ENCODE data around the gene ECE1.
A peak's percentile ranks its signal among the peaks of the same experiment; 100 is the strongest.

The ECE1 gene

DNA sequence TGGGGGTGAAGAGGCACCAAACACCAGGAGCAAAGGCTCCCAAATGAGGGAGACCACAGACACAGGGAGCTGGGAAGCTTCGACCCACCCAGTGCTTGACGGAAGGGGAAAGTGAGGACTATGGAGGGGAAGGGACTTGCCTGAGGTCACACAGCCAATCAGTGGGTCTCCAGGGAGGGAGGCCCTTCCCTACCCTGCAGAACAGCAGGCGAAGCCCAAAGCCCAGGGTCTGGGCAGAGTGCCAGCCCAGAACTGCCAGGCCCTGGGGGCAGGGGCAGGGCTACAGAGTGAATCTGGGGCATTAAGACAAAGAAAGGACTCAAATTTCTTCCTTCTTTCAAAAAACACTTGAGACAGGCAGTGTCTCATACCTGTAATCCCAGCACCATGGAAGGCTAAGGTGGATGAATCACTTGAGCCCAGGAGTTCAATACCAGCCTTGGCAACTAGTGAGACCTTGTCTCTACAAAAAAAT, 45.5 kb upstream of the ECE1 start:
- H3K27ac ChIP-seq = peak overlapping the region; percentile 97

DNA sequence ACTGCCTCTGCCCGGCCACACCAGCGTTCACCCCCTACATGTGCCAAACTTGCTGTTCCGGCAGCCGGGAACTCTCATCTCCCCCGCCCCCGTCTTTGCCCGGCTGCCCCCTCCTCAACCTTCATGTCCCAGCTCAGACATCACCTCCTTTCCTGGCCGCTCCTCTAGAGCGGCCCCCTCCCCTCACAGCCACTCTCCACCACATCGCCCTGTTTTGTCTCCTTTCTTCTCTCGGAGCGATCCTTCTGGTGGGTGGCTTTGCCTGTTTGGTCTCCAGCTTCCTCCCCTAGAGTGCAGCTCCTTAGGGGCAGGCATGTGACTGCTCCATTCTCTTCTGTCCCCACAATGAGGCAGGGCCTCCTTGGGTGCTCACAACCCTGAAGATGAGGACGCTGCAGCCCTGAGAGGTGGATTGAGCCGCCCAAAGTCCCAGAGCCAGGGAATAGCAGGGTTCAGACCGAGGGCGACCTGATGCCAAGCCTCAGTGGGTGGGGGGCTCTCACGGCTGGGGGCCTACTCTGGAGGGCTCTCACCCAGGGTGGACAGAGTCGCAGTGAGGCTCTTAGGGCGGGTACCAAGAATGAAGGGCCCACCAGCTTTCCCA, 44.9 kb upstream of the ECE1 start:
- TF ChIP-seq, protein P1, sequence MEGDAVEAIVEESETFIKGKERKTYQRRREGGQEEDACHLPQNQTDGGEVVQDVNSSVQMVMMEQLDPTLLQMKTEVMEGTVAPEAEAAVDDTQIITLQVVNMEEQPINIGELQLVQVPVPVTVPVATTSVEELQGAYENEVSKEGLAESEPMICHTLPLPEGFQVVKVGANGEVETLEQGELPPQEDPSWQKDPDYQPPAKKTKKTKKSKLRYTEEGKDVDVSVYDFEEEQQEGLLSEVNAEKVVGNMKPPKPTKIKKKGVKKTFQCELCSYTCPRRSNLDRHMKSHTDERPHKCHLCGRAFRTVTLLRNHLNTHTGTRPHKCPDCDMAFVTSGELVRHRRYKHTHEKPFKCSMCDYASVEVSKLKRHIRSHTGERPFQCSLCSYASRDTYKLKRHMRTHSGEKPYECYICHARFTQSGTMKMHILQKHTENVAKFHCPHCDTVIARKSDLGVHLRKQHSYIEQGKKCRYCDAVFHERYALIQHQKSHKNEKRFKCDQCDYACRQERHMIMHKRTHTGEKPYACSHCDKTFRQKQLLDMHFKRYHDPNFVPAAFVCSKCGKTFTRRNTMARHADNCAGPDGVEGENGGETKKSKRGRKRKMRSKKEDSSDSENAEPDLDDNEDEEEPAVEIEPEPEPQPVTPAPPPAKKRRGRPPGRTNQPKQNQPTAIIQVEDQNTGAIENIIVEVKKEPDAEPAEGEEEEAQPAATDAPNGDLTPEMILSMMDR (conservative IDR thresholded peaks at IDR 0.05) = no peak
- peak overlapping the region; percentile 97 for H3K27ac ChIP-seq

More for the DNA sequence above, 45.5 kb upstream of the ECE1 start:
- TF ChIP-seq, protein P1 (conservative IDR thresholded peaks at IDR 0.05) = no peak

DNA sequence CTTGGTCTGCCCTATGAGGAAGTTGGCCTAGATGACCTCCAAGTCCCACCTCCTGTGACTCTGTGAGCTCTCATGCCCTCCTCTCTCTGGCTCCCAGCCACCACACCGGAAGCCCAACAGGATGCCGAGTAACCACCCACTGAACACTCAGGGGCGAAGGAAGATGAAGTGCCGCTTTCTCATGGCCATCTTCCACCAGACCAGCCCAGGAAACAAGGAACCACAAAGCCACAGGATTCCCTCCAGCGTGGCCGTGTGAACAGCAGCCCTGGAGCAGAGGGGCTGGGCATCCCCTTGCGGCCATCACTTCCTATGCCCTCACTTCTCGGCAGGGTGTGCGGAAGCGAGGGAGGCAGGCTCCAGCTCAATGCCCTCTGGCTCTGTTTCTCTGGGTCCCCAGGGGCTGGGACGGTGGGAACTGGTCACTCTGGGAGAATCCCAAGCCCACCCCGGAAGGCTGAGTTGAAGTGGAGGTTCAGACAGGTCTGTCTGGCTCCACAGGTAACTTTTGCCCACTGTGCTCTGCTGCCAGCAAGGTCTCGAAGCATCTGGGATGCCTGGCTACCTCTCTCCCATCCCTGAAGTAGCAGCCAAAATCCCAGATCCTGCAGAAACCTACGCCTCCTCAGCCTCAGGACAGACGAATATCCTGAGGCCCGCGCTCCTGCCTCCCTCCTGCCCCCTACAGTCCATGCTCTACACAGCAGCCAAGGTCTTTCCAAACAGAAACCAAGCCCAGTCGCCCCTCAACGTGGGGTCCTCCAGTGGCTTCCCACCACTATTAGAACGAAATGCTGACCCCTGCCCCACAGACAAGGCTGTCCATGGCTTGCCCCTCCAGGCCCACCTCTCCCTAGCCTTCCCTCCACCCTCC, 44.2 kb upstream of the ECE1 start:
- peak overlapping the region; percentile 97 for H3K27ac ChIP-seq
- TF ChIP-seq, protein P1 (conservative IDR thresholded peaks at IDR 0.05) = peak; percentile 52; the same call in 1 of the 2 replicates

DNA sequence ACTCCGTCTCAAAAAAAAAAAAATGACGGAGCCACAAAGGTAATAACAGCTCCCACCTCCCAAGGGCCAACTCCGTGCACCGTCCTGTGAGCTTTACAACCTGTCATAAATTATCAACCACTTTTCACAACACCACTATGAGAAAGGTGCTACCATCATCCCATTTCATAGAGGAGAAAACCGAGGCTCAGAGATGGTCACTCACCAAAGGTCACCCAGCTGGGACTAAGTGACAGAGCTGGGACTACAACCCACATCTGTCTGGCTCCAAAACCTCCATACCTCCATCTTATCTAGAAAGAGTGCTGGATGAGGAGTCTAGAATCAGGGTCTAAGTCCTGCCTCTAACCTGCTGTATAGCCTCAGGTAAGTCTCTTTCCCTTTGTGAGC, 43.6 kb upstream of the ECE1 start:
- TF ChIP-seq, protein P1 (conservative IDR thresholded peaks at IDR 0.05) = no peak
- peak overlapping the region; percentile 97 for H3K27ac ChIP-seq

DNA sequence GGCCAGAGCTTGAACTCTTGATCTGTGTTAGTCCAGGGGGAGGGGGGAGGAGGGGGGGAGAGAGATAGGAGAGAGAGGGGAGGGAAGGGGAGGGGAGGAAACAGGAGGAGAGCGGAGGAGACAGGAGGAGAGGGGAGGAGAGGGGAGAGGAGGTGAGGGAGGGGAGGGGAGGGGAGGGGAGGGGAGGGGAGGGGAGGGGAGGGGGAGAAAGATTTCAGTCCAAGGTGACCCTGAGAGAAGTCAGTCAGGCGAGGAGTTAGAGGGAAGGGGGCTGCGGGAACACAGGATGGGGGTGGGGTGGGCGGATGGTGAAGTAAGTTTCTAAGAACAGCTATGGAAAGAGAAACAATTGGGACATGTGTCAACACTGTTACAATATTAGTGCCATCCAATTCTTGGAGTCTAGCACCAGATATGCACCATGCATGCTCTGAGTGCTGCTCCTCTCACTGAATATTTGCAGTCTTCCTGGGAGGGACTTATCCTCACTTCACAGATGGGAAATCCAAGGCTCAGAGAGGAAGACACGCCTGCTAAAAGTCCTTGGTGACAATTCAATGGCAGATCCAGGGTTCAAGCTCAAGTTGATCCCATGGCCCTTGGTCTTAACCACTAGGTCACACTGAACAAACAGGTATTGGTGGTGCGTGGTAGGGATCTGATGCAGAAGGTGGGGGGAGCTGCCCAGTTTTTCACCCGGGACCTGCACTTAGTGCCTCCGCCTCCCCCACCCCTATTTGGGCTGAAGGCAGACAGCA, 42.5 kb upstream of the ECE1 start:
- TF ChIP-seq, protein P1 (conservative IDR thresholded peaks at IDR 0.05) = no peak
- H3K27ac ChIP-seq = peak overlapping the region; percentile 97

DNA sequence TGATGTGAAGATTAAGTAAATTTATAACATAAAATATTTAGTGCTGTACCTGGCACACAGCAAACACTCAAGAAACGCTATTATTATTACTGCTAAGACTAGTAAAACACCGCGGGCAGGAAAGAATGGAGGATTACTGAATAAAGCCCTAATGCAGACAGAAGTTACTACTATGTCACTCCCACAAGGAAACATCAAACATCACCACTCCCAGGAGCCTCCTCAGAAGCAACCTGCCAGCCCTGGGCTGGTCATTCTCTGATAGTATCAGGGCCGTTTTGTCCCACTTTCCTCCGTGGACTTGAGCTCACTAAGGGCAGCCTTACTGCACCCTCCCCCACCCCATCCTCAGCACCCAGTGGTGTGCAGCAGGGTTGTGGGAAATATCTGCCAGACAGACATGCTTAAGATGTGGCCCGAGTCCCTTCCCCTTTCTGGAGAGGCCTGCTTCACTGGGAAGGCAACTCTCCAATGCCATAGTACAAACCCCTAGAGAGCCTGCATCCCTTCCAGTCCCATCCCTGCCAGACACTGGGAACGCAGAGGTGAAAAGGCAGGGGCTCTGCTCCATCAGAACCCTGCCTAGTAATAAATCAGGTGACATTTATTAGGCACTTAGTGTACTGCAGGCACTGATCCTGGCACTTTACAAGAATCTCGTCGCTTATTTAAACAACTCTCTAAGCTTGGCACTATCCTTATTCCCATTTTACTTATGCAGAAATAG, 41.7 kb upstream of the ECE1 start:
- TF ChIP-seq, protein P1 (conservative IDR thresholded peaks at IDR 0.05) = no peak
- peak overlapping the region; percentile 72 for H3K27ac ChIP-seq

Measured in VCaP (cell line).